ENCODE results near the gene EFNA4. TPM values are rescaled to one million over a fixed set of nuclear protein-coding genes. Genes with fewer than 3 reads are reported as not detected.

Gene EFNA4
- total and polyA plus RNA-seq, 9 of the 15 experiments (the other 6 are each of a cell fraction or from before 2014, with no cell fraction given), result 0.68 to 7.4 (median 6.1) TPM

- TF ChIP-seq HMG20A (CRISPR knock-in tag; conservative IDR thresholded peaks at IDR 0.05), result no peak
- TF ChIP-seq ZNF398 (CRISPR knock-in tag; IDR thresholded peaks at IDR 0.05), result no peak
- peak; percentile 79 for TF ChIP-seq RB1 (IDR thresholded peaks at IDR 0.05; ENCODE audit: low read depth)
- no peak for TF ChIP-seq SRSF9 (IDR thresholded peaks at IDR 0.05; ENCODE audit: borderline replicate concordance, low read depth, low read length)
- TF ChIP-seq, protein P1, sequence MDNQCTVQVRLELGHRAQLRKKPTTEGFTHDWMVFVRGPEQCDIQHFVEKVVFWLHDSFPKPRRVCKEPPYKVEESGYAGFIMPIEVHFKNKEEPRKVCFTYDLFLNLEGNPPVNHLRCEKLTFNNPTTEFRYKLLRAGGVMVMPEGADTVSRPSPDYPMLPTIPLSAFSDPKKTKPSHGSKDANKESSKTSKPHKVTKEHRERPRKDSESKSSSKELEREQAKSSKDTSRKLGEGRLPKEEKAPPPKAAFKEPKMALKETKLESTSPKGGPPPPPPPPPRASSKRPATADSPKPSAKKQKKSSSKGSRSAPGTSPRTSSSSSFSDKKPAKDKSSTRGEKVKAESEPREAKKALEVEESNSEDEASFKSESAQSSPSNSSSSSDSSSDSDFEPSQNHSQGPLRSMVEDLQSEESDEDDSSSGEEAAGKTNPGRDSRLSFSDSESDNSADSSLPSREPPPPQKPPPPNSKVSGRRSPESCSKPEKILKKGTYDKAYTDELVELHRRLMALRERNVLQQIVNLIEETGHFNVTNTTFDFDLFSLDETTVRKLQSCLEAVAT (IDR thresholded peaks at IDR 0.05), result peak in 1 of 2 experiments; percentile 46; a peak in 2 of 4 replicates
- peak; percentile 68 for TF ChIP-seq ATF7 (IDR thresholded peaks at IDR 0.05)
- no peak for TF ChIP-seq DDX20 (tag; IDR thresholded peaks at IDR 0.05; ENCODE audit: low read depth)
- TF ChIP-seq, protein P2, sequence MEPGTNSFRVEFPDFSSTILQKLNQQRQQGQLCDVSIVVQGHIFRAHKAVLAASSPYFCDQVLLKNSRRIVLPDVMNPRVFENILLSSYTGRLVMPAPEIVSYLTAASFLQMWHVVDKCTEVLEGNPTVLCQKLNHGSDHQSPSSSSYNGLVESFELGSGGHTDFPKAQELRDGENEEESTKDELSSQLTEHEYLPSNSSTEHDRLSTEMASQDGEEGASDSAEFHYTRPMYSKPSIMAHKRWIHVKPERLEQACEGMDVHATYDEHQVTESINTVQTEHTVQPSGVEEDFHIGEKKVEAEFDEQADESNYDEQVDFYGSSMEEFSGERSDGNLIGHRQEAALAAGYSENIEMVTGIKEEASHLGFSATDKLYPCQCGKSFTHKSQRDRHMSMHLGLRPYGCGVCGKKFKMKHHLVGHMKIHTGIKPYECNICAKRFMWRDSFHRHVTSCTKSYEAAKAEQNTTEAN (CRISPR knock-in tag; IDR thresholded peaks at IDR 0.05), result no peak
- TF ChIP-seq DACH1 (IDR thresholded peaks at IDR 0.05; ENCODE audit: partially characterized antibody), result peak; percentile 41
- no peak for TF ChIP-seq ZBTB17 (CRISPR knock-in tag; IDR thresholded peaks at IDR 0.05)
- TF ChIP-seq FOXA3 (CRISPR knock-in tag; conservative IDR thresholded peaks at IDR 0.05 in 1 of 2, IDR thresholded peaks at IDR 0.05 in 1 of 2), result peak in 1 of 2 experiments; percentile 71; a peak in 1 of 4 replicates
- TF ChIP-seq REST (IDR thresholded peaks at IDR 0.05; ENCODE audit: borderline replicate concordance), result peak; percentile 92
- peak; percentile 19; the same call in 1 of the 2 replicates for TF ChIP-seq REST (CRISPR knock-in tag; IDR thresholded peaks at IDR 0.05; ENCODE audit: low read depth)
- no peak for TF ChIP-seq SIN3B (IDR thresholded peaks at IDR 0.05; ENCODE audit: low read depth)
- TF ChIP-seq ZBED1 (IDR thresholded peaks at IDR 0.05), result no peak
Observed at GRCh38 chr1:155061381-155062150, 2.0 kb upstream of the EFNA4 start (continued).

Measured in K562 (cell line).